GM21390 (cell line): ENCODE results near the gene SLC26A1.

Source experiments
- ATAC-seq: cut with Tn5 transposase; IDR thresholded peaks from one replicate; pipeline ENCODE4 v1.9.1; 2021; ENCODE audit not compliant: unreplicated experiment

Gene SLC26A1

DNA sequence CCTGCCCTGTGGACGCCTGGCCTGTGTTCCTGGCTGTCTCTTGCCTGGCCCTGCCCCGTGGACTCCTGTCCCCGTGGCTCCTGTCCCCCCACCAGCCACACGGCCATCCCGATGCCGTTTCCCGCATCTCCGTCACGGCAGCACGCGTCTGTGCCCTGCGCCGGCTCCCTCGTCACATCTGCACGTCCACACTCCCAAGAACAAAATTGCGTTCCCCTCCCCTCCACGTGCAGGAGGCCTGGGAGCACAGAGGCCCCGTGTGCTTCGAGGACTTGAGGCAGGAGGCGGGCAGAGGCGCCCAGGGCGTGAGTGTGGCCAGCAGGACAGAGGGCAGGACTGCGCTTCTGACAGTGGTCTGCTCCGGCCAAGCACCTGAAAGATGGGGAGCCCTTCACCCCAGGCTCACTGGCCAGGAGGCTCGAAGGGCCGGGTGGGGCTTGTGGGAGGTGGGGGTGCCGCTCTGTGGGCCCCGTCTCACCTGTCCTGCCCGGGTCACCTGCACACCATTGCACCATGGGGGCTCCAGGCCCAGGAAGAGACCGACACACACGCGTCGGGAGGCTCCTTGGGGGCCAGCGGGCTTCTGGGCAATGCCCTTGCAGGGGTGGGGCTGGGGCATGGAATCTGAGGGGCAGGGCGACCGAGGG, 35.5 kb upstream of the SLC26A1 start:
- no peak for ATAC-seq

DNA sequence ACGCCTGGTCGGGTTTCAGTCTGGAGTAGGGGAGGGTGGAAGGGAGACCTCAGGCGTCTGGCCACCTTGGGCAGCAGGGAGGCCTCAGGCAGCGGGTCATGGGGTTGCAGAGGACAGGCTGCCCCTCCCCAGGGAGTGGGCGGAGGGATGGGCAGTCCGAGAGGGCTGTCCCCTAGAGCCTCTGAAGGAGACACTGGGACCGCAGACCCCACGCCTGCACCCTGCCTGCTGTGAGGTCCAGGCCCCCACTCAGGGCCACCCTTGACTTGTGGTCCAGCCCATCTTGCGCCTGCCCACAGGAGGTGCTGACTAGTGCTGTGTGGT, 34.7 kb upstream of the SLC26A1 start:
- ATAC-seq: no peak

GRCh38 chr4:1027219-1027914, 34.2 kb upstream of the SLC26A1 start:
- no peak for ATAC-seq

- ATAC-seq: peak; percentile 58
Observed at GRCh38 chr4:1026115-1026514, 32.9 kb upstream of the SLC26A1 start.

GRCh38 chr4:1024882-1025545, 31.8 kb upstream of the SLC26A1 start:
- no peak for ATAC-seq

DNA sequence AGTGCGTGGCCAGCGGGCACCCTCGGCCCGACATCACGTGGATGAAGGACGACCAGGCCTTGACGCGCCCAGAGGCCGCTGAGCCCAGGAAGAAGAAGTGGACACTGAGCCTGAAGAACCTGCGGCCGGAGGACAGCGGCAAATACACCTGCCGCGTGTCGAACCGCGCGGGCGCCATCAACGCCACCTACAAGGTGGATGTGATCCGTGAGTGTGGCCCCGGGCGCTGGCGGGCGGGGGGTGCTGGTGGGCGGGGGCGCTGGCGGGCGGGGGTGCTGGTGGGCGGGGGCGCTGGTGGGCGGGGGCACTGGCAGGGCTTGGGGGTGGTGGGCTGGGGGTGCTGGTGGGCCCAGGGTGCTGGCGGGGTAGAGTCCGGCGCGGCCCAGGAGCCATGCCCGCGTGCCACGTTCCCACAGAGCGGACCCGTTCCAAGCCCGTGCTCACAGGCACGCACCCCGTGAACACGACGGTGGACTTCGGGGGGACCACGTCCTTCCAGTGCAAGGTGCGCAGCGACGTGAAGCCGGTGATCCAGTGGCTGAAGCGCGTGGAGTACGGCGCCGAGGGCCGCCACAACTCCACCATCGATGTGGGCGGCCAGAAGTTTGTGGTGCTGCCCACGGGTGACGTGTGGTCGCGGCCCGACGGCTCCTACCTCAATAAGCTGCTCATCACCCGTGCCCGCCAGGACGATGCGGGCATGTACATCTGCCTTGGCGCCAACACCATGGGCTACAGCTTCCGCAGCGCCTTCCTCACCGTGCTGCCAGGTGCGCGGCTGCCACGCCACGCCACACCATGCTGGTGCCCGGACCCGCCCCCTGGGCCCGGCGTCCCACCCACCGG, 30.9 kb upstream of the SLC26A1 start:
- no peak for ATAC-seq

DNA sequence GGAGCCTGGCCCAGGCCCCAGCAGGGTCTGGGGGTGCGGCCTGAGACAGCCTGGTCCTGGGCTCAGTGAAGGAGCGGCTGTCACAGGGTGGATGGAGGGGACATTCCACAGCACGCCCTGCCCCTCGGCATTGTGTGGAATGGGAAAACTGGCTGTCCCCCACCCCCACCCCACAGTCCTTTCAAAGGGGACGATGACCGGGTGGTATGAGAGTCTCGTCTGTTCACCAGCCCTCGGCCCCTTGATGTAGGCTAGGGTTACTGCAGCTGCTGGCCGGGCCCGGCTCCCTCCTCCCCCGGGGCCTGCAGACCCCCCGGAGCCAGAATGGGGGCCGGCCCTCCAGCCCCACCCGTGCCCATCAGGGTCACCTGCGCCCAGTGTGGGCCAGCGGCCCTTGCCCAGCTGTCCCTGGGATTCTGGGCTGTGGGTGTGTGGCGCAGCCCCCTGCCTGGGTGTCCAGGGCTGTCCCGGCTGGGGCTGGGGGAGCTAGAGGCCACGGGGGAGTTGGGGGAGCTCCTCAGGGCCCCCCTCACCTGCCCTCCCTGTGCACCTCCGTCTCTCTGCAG, 30.0 kb upstream of the SLC26A1 start:
- no peak for ATAC-seq

- ATAC-seq: no peak
Observed at GRCh38 chr4:1022739-1023066, 29.5 kb upstream of the SLC26A1 start.

- no peak for ATAC-seq
Observed at GRCh38 chr4:1022051-1022738, 29.0 kb upstream of the SLC26A1 start.

GRCh38 chr4:1021386-1022050, 28.3 kb upstream of the SLC26A1 start:
- no peak for ATAC-seq

- no peak for ATAC-seq
Observed at GRCh38 chr4:1019729-1020470, 26.7 kb upstream of the SLC26A1 start.

- no peak for ATAC-seq
Observed at GRCh38 chr4:1019320-1019719, 26.1 kb upstream of the SLC26A1 start.

DNA sequence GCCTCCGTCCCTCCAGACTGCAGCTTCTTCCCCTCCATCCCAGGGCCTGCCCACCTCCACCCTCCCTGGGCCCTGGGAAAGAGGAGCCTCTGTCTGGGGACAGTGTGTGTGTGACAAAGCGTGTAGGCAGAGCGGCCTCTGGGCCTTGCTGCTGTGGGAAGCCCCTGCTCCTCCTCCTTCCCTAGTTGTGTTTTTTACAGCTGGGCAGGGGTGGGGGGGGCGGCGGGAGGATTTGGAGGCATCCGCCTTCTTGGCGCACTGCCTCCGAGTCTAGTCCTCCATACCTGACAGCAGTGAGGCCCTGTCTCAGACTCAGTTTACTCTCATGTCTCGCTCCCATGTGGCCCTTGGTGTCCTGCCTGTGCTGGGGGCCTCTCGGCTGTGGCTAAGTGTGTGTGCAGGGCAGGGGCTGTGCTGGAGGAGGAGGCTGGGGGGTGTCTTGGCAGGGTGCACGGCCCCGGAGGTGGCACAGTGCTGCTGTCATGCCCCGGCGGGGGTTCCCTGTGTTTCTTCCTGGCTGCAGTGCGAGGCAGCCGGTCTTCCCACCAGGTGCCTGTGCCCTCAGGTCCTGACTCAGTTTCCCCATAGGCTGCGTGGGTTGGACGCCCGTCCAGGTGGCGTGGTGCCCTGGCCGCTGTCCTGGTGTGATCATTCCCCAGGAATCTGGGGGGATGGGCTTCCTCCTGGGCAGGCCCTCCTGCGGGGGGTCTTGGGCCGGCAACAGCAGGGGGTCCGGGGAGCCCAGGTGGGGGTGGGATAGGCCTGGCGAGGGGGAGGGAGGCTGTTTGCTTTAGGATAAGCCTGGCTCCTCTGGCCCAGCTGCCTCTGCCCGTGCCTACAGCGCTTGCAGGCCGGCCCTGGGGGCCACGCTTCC, 25.2 kb upstream of the SLC26A1 start:
- ATAC-seq: no peak

DNA sequence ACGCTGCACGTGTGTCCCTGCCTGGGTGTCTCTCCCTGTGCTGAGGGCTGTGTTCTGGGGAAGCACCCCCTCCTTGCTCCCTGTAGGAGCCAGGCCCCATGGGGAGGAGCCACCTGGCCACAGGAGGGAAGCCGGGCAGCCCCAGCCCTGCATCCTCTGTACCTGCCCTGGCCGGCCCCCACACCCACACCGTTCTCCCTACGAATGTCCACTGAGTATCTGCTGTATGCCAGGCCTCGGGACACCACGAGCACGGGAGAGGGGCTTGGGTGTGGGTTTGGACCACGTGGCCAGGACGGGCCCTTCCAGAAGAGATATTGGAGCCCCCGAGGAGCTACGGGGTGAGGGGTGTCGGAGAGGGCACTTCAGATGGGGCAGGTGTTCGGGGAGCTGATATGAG, 24.5 kb upstream of the SLC26A1 start:
- no peak for ATAC-seq

GRCh38 chr4:1017211-1017610, 24.0 kb upstream of the SLC26A1 start:
- no peak for ATAC-seq

- no peak for ATAC-seq
Observed at GRCh38 chr4:1015746-1016145, 22.5 kb upstream of the SLC26A1 start.

DNA sequence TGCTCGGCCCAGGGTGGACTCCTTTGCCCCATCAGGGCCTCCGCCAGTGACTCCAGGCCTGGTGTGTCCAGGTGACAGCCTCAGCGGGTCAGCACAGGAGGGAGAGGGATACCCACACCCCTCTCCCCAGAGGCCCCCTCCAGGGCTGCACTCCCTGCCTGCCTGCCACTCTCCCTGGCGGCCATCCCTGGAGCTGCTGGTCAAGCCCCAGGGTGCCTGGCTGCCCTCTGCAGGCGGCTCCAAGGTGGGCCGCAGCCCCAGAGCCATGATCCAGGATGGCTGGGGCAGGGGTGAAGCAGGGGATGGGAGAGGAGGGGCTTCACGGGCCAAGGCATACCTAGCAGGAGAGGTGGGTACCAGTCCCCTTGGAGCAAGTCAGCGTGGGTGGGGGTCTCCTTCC, 22.0 kb upstream of the SLC26A1 start:
- ATAC-seq: no peak

DNA sequence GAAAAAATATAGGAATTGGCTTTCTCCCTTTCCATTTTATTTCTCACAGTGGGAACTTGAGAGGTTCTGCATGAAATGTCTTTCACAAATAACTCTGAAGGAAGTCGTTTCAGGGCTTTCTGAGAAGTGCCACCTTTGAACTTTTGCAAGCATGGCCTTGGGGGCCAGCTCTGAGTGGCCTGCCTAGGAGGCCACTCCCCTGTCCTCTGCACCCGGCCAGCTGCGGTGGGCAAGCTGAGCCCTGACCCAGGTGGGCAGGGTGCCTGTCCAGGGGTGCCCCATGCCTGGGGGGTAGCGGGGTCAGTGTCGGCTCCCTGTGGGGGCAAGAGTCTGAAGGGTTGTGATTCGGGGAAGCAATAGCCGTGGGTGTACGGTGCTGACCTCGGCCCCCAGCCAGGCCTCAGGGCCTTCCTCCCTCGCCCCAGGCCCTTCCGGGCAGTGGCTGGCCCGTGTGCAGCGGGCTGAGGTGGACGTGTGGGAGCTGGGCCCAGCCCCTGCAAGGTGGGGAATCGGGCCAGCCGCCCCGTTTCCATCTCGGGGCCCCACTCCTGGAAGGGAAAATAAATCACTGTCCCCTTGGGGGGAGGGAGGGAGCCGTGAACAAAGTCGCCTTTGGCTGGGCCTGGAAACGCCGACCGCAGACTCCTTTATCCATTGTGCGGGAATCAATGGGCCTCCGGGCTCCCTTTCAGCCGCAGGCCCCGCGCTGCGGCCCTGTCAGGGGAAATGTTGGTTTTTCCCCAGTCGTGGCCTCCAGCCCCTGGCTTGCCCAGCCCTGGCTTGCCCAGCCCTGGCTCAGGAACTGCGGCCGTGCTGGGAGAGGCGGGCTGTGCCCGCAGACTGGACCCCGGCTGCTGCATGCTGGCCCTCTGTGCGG, 21.3 kb upstream of the SLC26A1 start:
- no peak for ATAC-seq
